Neural cell (in vitro differentiated cells): ENCODE measurements around the gene GFAP.

Experiments
- POLR2AphosphoS5 ChIP-seq: IDR thresholded peaks from 2 replicates; pipeline ENCODE4 v1.6.1; 2012
- RAD21 ChIP-seq: fragments of 450-650 bp; conservative IDR thresholded peaks from 2 replicates; pipeline ENCODE4 v1.6.1; 2014; ENCODE audit warnings: antibody characterized with exemption, mild to moderate bottlenecking, moderate library complexity
- TF ChIP-seq, protein P1 (sequence below): fragments of 450-650 bp; IDR thresholded peaks from 2 replicates; pipeline ENCODE4 v1.5.1; 2014; ENCODE audit warnings: antibody characterized with exemption, mild to moderate bottlenecking, moderate library complexity; ENCODE audit not compliant: poor library complexity, severe bottlenecking

DNA sequence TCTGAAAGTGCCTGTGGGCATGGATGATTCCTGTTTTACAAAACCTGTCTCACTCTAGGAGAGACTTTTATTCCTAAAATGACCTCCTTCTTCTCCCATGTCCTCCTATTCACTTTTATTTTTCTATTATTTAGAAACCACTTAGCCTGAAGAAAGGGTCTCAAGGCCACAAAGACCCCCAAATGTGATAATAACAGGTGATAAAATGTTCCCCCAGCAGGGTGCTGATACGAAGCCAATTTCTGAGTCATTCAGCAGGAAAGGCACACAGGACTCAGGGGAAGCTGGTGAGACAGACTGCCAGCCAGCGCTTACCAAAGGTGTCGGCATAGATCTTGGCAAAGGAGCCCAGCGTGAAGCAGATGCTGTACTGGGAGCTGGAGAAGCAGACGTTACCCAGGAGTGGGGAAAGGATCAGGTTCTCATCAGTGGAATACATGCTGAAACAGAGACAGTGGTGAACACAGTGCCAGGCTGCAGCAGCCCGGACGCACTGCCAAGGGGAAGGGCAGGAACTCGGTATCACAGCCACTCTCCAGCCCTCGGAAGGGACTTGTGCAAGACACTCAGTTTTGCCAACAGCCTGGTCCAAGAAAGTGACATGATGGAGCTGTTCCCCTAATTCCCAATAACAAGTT, 43.0 kb downstream of the GFAP start:
- TF ChIP-seq, protein P1, sequence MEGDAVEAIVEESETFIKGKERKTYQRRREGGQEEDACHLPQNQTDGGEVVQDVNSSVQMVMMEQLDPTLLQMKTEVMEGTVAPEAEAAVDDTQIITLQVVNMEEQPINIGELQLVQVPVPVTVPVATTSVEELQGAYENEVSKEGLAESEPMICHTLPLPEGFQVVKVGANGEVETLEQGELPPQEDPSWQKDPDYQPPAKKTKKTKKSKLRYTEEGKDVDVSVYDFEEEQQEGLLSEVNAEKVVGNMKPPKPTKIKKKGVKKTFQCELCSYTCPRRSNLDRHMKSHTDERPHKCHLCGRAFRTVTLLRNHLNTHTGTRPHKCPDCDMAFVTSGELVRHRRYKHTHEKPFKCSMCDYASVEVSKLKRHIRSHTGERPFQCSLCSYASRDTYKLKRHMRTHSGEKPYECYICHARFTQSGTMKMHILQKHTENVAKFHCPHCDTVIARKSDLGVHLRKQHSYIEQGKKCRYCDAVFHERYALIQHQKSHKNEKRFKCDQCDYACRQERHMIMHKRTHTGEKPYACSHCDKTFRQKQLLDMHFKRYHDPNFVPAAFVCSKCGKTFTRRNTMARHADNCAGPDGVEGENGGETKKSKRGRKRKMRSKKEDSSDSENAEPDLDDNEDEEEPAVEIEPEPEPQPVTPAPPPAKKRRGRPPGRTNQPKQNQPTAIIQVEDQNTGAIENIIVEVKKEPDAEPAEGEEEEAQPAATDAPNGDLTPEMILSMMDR: no peak
- TF ChIP-seq POLR2AphosphoS5 (no peak), RAD21 (no peak)
